Neural cell (in vitro differentiated cells): ENCODE data around the gene MMP24. TPM values are rescaled to one million over a fixed set of nuclear protein-coding genes. Genes with fewer than 3 reads are reported as not detected.

ENCODE experiments used
- H2AFZ ChIP-seq: fragments of 200-600, 300-800 bp; sonication (generic), shearing (Covaris generic); 2 replicates; pipeline ENCODE4 v1.6.0; 2014; ENCODE audit warnings: low read depth, mild to moderate bottlenecking, antibody characterized with exemption, low read length, moderate library complexity
- H3F3A ChIP-seq: fragments of 200-600 bp; shearing (Covaris generic); 2 replicates; pipeline ENCODE4 v1.6.1; 2016; ENCODE audit warnings: mild to moderate bottlenecking, moderate library complexity, mixed read lengths, antibody characterized with exemption, low read length; ENCODE audit not compliant: insufficient read depth, poor library complexity, severe bottlenecking
- H3K27ac ChIP-seq: fragments of 200-600, 300-800 bp; sonication (generic), shearing (Covaris generic); 2 replicates; pipeline ENCODE4 v1.5.1; 2014; ENCODE audit warnings: mild to moderate bottlenecking, low read length, moderate library complexity
- H3K27me3 ChIP-seq: fragments of 300-800, 200-600 bp; sonication (generic), shearing (Covaris generic); 2 replicates; pipeline ENCODE4 v1.6.0; 2014; ENCODE audit warnings: mild to moderate bottlenecking, low read depth, low read length, moderate library complexity; ENCODE audit not compliant: insufficient read depth
- H3K36me3 ChIP-seq: fragments of 300-800, 200-600 bp; sonication (generic), shearing (Covaris generic); 2 replicates; pipeline ENCODE4 v1.5.1; 2014; ENCODE audit warnings: mild to moderate bottlenecking, antibody characterized with exemption, low read length, moderate library complexity; ENCODE audit not compliant: insufficient read depth
- H3K4me2 ChIP-seq: fragments of 300-800, 200-600 bp; sonication (generic), shearing (Covaris generic); 2 replicates; pipeline ENCODE4 v1.6.0; 2014; ENCODE audit warnings: mild to moderate bottlenecking, low read length
- H3K4me3 ChIP-seq: fragments of 300-800, 200-600 bp; sonication (generic), shearing (Covaris generic); 2 replicates; pipeline ENCODE4 v1.5.1; 2014; ENCODE audit warnings: mild to moderate bottlenecking, low read length, moderate library complexity
- H3K79me2 ChIP-seq: fragments of 200-600 bp; shearing (Covaris generic); replicated peaks from 2 replicates; pipeline ENCODE4 v1.6.0; 2014; ENCODE audit warnings: mild to moderate bottlenecking, low read length, moderate library complexity; ENCODE audit not compliant: insufficient read depth
- H3K9ac ChIP-seq: fragments of 300-800, 200-600 bp; sonication (generic), shearing (Covaris generic); 2 replicates; pipeline ENCODE4 v1.6.1; 2016; ENCODE audit warnings: mild to moderate bottlenecking, low read length, mixed read lengths
- H3K9me2 ChIP-seq: fragments of 200-600 bp; shearing (Covaris generic); 2 replicates; pipeline ENCODE4 v1.6.1; 2016; ENCODE audit warnings: mild to moderate bottlenecking, low read length, mixed read lengths; ENCODE audit not compliant: insufficient read depth
- H3K9me3 ChIP-seq: fragments of 200-600, 300-800 bp; sonication (generic), shearing (Covaris generic); 2 replicates; pipeline ENCODE4 v1.6.1; 2016; ENCODE audit warnings: mild to moderate bottlenecking, mixed run types, low read length, moderate library complexity, mixed read lengths
- H4K20me1 ChIP-seq: fragments of 200-600 bp; shearing (Covaris generic); 2 replicates; pipeline ENCODE4 v1.6.1; 2016; ENCODE audit warnings: mild to moderate bottlenecking, mixed run types; ENCODE audit not compliant: insufficient read depth
- CTCF ChIP-seq: fragments of 450-650 bp; IDR thresholded peaks from 2 replicates; pipeline ENCODE4 v1.5.1; 2014; ENCODE audit warnings: antibody characterized with exemption, mild to moderate bottlenecking, moderate library complexity; ENCODE audit not compliant: poor library complexity, severe bottlenecking
- EP300 ChIP-seq: fragments of 450-650 bp; conservative IDR thresholded peaks from 2 replicates; pipeline ENCODE4 v1.6.1; 2014; ENCODE audit warnings: antibody characterized with exemption, mild to moderate bottlenecking, moderate library complexity; ENCODE audit not compliant: poor library complexity, severe bottlenecking
- EZH2 ChIP-seq: fragments of 200-600, 300-800 bp; shearing (Covaris generic), sonication (generic); IDR thresholded peaks from 2 replicates; pipeline ENCODE4 v1.6.1; 2014; ENCODE audit warnings: antibody characterized with exemption, low read length, borderline replicate concordance, mild to moderate bottlenecking; ENCODE audit not compliant: insufficient read depth, poor library complexity, severe bottlenecking
- MXI1 ChIP-seq: fragments of 450-650 bp; conservative IDR thresholded peaks from 2 replicates; pipeline ENCODE4 v1.6.1; 2014; ENCODE audit warnings: antibody characterized with exemption, mild to moderate bottlenecking; ENCODE audit not compliant: poor library complexity, severe bottlenecking
- POLR2AphosphoS5 ChIP-seq: IDR thresholded peaks from 2 replicates; pipeline ENCODE4 v1.6.1; 2012
- RAD21 ChIP-seq: fragments of 450-650 bp; conservative IDR thresholded peaks from 2 replicates; pipeline ENCODE4 v1.6.1; 2014; ENCODE audit warnings: antibody characterized with exemption, mild to moderate bottlenecking, moderate library complexity
- REST ChIP-seq: IDR thresholded peaks from 2 replicates; pipeline ENCODE4 v1.6.1; 2012; ENCODE audit warnings: borderline replicate concordance
- SMC3 ChIP-seq: fragments of 450-650 bp; conservative IDR thresholded peaks from 2 replicates; pipeline ENCODE4 v1.6.1; 2014; ENCODE audit warnings: antibody characterized with exemption, mild to moderate bottlenecking, moderate library complexity; ENCODE audit not compliant: poor library complexity
- TAF1 ChIP-seq: IDR thresholded peaks from 2 replicates; pipeline ENCODE4 v1.6.1; 2012; ENCODE audit warnings: low read depth
- polyA plus RNA-seq: library from polyadenylated mRNA; depleted of rRNA; stranded (reverse); fragments of >200 nt; gene quantifications from 2 replicates; pipeline ENCODE4 v1.2.3, GENCODE V29; 2014

MMP24 gene
- polyA plus RNA-seq, 1 donor from 2014 or later: 57.4 TPM

GRCh38 chr20:35279533-35280174 lies 53.2 kb downstream of the MMP24 start:
- H3K79me2 ChIP-seq: peaks cover 20% of the 10 kb centered on the region
- no peaks in the 10 kb centered on the region for H3K9me3 ChIP-seq
- H3K9ac ChIP-seq: no peak overlapping the region
- no peaks in the 10 kb centered on the region for H4K20me1 ChIP-seq
- no peaks in the 10 kb centered on the region for H3F3A ChIP-seq
- H3K27me3 ChIP-seq: no peaks in the 10 kb centered on the region
- H3K4me2 ChIP-seq: no peak overlapping the region
- H3K4me3 ChIP-seq: no peak overlapping the region
- H3K27ac ChIP-seq: no peak overlapping the region
- H3K9me2 ChIP-seq: no peaks in the 10 kb centered on the region
- no peaks in the 10 kb centered on the region for H3K36me3 ChIP-seq
- H2AFZ ChIP-seq: no peak overlapping the region
- TF ChIP-seq TAF1 (no peak), REST (no peak), SMC3 (no peak), EZH2 (no peak), EP300 (no peak), CTCF (no peak), RAD21 (no peak), POLR2AphosphoS5 (no peak), MXI1 (no peak)

GRCh38 chr20:35280523-35280922 lies 54.0 kb downstream of the MMP24 start:
- no peaks in the 10 kb centered on the region for H3K9me3 ChIP-seq
- no peaks in the 10 kb centered on the region for H3K9me2 ChIP-seq
- H3K79me2 ChIP-seq: peaks cover 20% of the 10 kb centered on the region
- H3K27me3 ChIP-seq: no peaks in the 10 kb centered on the region
- H3K4me3 ChIP-seq: no peak overlapping the region
- no peak overlapping the region for H2AFZ ChIP-seq
- no peaks in the 10 kb centered on the region for H4K20me1 ChIP-seq
- no peaks in the 10 kb centered on the region for H3K36me3 ChIP-seq
- TF ChIP-seq EP300 (no peak), RAD21 (no peak), TAF1 (no peak), SMC3 (no peak), CTCF (no peak)
- H3K4me2 ChIP-seq: no peak overlapping the region
- H3F3A ChIP-seq: no peaks in the 10 kb centered on the region
- no peak overlapping the region for H3K9ac ChIP-seq
- H3K27ac ChIP-seq: no peak overlapping the region
